Stimulated activated CD4-positive, alpha-beta T cell treated with anti-CD3 and anti-CD28 coated beads, TNF-alpha, amount 100 ng/mL, for 4 hours (primary cell): ENCODE data around the gene RGS2.

Source experiments
- DNase-seq, 3 experiments: peaks; one replicate each; pipeline ENCODE4 v3.0.0-alpha.2; 2020; ENCODE audit warnings: low read depth in 3 of 3

Gene RGS2, protein sequence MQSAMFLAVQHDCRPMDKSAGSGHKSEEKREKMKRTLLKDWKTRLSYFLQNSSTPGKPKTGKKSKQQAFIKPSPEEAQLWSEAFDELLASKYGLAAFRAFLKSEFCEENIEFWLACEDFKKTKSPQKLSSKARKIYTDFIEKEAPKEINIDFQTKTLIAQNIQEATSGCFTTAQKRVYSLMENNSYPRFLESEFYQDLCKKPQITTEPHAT

DNA sequence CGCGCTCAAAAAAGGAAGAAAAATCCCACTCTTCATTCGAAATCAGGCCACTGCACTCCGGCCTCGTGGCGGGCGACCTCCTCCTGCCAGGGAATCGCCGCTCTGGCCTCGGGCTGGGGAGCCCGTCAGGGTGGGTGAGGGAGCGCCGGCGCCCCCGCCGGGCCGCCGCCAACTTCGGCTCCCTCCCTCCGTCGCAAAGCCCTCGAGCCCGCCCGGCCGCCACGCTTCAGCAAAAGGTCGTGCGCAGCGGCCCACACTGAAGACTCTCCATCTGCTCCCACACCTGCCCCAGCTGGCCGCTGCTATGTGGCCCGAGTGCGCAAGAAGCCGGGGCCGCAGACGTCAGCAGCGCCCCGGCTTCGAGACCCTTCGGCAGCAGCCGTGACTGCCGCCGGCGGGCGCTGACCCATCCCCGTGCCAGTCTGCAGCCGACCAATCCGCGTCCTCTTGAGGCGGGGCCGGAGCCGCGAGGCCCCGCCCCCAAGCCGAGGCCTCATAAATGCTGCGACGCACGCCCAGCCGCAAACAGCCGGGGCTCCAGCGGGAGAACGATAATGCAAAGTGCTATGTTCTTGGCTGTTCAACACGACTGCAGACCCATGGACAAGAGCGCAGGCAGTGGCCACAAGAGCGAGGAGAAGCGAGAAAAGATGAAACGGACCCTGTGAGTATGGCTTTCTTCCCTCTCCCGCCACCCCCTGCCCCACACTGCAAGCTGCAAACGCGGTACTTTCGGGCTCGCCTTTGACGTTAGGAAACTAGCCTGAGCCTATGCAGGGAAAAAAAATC lies at the start of gene RGS2:
TSS of gene RGS2 (plus strand) at position 522 of the 789 bp plus-strand sequence. CDS start at position 555, 33 bp downstream.
- DNase-seq, result peak; percentile 74 to 78 (median 75)

DNA sequence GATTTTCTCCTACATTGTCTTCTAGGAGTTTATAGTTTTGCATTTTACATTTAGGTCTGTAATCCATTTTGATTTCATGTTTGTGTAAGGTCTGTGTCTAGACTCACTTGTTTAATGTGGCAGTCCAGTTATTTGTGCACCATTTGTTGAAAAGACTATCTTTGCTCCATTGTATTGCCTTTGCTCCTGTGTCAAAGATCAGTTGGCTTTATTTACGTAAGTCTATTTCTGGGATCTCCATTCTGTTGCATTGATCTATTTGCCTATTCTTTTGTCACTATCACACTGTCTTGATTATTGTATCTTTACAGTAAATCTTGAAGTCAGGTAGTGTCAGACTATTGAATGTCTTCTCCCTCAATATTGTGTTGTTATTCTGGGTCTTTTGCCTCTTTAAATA lies 49.7 kb upstream of the RGS2 start:
- no peak for DNase-seq

GRCh38 chr1:192762265-192762664 lies 46.6 kb upstream of the RGS2 start:
- no peak for DNase-seq

- DNase-seq, result no peak
Measured at GRCh38 chr1:192763243-192763642, 45.6 kb upstream of the RGS2 start.

GRCh38 chr1:192763756-192764155 lies 45.1 kb upstream of the RGS2 start:
- no peak for DNase-seq

GRCh38 chr1:192764675-192765074 lies 44.2 kb upstream of the RGS2 start:
- DNase-seq, result no peak

- DNase-seq, result no peak
Measured at GRCh38 chr1:192766009-192766625, 42.7 kb upstream of the RGS2 start.

DNA sequence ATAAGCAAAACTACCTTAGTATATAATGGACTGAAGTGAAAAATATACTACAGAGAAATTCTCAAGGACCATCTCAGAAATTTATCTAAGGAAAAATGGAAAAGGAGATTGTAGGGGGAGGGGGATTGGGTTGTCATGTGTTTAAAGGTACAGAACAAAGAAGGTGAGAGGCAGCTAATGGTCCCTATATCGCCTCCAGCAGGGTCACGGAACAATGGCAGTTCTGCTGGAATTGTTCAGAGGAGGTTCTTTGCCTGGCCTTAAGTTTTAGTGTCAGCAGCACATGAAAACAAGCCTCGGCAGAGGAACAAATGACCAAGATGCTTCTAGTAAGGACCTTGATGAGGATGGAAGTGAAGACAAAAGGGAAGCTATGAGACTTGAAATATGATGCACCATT lies 42.0 kb upstream of the RGS2 start:
- DNase-seq, result no peak

DNA sequence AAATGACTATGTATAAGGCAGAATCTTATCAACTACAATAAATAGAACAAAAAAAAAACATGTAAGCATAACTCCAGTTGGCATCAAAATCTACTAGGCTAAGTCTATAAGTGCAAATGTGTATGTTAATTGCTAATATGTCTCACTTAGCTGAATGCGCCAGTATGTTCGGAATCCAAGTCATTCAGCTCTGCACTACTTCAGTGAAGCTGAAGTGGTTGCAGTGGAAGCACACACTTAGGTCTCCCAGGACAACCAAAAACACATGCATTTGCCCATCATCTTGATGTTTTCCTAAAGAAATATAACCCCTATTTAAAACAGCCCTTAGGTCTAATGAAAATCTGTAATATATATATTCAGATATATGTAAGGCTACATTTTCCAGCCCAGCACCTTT lies 41.0 kb upstream of the RGS2 start:
- DNase-seq, result no peak

GRCh38 chr1:192768463-192768862 lies 40.4 kb upstream of the RGS2 start:
- DNase-seq, result no peak

DNA sequence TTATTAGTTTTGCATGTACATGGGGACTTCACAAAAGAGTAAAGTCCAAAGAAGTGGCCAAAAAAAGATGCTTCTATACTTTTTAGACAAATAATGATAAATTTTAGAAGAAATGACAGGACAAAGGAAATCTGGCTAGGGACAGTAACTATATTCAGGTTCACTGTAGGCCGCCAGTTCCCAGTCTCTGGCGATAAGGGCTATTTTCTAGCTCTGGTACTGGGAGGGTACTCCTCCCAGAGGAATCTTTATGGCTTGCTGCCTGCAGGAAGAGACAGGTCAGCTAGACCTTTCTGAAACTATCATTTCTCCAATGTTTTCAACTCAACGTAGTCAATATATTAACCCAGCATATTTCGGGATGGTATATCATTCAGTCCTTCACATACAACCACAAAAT lies 37.5 kb upstream of the RGS2 start:
- no peak for DNase-seq

DNA sequence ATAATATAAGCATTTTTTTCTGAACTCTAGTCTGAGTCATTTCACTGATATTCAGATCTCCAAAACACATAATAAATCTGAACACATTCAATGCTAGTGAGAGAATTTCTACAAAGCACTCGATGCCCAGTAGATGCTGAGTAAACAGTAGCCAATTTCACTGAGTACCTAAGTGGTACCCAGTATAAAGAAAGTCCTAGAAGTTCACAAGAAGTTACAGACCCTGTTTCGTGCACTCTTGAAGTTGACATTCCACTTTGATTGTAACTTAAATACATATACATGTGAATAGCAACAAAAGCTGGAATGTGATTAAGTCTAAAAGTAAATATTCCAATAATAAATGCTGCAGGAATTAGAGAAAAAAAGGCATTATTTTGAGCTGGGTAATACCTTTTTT lies 33.2 kb upstream of the RGS2 start:
- no peak for DNase-seq

DNA sequence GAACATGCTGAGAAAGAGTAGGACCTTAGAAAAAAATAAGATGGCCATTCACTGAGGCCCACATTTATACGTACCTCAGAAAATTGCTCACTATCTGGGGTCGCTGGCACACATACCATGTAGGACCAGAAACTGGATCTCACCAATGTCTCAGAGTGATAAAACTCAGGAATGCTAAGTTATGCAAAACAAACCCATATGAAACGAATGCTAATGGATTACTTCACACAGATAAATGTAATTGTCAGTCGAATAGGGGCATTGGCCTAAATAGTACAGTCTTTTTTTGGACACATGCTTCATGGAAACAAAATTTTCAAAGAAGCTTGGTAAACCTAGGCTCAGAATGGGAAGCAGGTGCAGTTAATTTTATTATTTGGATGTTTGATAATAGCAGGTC lies 32.6 kb upstream of the RGS2 start:
- DNase-seq, result no peak

DNA sequence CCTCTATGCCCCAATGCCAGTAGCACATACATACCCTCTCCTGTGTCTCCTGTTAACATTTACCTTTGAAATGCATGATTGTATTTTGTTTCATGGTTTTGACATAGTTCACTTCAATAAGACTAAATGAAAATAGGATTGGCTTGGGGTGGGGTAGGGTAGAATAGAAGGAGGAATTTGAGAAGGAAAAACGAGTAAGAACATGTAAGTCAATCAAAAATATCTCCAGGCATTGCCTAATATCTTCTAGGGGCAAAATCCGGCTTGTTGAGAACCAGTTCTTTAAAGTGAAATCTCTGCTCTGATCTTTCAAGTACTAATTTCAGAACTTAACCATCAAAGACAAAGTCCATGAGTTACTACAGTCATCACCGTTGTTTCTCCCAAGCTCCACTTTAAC lies 31.8 kb upstream of the RGS2 start:
- no peak for DNase-seq

GRCh38 chr1:192783791-192784190 lies 25.0 kb upstream of the RGS2 start:
- DNase-seq, result no peak

DNA sequence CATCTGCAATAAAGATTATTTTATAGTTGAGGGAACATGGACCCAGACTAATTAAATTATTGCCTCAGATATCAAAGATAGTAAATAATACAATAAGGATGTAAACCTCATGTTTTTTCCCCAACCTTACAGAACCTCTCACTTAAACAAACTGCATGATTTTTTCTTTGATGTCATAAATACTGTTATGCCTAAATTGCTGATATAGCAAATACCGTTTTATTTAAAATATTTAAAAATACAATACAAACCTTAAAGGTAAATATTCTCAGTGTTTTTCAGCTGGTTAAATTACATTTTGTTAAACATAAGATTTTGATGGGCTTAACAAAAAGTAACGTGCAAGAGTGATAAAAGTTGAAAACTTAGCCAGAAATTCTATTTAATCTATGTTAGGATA lies 24.4 kb upstream of the RGS2 start:
- DNase-seq, result no peak

DNA sequence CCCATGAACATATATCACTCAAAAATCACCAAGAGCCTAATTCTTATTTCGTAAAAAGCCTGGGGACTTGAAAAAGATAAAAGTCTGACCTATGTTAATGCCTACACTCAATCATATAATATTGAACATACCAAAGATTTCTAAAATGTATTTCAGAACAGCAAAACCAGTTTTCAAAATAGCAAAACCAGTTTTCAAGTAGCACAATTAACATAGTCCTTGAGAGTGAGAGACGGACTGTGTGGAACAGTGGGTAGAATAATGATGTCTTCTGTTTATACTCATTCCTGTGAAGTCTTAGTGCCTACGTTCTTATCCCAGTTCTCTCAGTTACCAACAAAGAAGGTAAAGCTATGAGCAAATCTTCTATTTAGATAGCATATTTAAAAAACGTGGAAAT lies 22.3 kb upstream of the RGS2 start:
- DNase-seq, result no peak

- no peak for DNase-seq
Measured at GRCh38 chr1:192787914-192788585, 20.8 kb upstream of the RGS2 start.

DNA sequence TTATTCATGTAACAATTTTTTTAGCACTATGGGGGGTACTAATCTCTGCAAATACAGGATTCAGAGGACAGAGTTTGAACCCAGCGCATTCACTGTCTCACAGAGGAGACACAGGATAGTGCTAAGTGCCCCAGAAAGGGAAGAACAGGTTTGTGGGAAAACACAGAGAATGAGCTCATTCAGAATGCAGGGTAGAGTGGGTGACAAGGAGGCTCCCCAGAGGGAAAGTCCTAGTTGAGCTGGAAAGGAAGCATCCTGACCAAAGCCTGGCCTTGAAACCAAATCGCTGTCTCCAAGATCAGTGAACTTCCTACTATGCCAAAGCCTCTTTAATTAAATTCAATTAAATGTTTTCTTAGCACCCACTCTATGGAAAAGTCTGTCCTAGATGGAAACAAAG lies 19.0 kb upstream of the RGS2 start:
- DNase-seq, result no peak

GRCh38 chr1:192792628-192793027 lies 16.2 kb upstream of the RGS2 start:
- DNase-seq, result no peak

- no peak for DNase-seq
Measured at GRCh38 chr1:192793983-192794767, 14.7 kb upstream of the RGS2 start.

DNA sequence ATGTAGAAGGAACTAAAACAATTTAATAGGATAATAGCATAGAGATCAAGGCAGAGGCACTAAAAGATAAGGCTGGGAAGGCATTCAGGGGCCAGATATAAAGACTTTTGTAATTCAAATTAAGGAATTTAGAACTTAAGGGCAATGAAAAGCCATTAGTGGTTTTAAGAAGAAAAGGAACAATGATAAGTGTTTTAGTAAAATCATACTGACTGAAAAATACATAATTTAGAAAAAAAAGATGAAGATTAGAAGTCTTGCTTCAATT lies 14.1 kb upstream of the RGS2 start:
- DNase-seq, result no peak
